NCI-H2081 (cell line): ENCODE measurements around the gene SNX33.
"Not testable (repeated sequence)": the region's sequence is repeated elsewhere in the genome, so short reads cannot be mapped to it uniquely, and the experiment has no call there.

Experiments
- DNase-seq, 2 experiments: peaks; one replicate each; lab custom pipeline; 2025; lab: John Stamatoyannopoulos, UW

Gene SNX33

DNA sequence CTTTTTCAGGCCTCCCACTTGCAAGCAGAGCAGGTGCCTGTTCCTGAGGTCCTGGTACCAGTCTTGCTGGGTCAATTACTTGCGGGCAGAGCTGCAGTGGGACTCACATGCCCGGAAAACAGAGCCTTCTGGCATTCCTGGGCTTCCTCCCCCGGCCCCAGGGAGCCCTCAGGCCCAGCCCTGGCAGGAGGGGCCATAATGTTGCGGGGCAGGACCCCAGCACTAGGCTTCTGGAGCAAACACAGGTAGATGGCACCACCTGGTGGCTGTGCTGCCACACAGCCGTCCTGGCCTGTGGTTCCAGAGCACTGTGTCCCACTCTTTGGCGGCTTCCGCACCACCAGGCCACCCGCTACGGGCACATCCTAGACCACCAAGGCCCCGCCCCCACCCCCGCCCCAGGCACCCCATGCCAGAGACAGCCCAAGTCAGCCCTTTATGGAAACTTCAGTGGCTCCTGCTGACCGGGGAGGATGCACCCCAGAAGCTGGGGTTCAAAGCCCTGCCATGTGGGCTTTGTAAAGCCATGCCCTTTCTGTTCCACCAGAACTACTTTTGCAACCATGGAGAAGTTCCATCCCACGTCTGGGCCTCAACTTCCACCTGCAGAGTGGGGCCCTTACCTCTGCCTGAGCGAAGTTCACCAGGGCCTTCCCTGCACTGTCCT lies 36.1 kb downstream of the SNX33 start:
- peak; percentile 52 to 58 for DNase-seq

DNA sequence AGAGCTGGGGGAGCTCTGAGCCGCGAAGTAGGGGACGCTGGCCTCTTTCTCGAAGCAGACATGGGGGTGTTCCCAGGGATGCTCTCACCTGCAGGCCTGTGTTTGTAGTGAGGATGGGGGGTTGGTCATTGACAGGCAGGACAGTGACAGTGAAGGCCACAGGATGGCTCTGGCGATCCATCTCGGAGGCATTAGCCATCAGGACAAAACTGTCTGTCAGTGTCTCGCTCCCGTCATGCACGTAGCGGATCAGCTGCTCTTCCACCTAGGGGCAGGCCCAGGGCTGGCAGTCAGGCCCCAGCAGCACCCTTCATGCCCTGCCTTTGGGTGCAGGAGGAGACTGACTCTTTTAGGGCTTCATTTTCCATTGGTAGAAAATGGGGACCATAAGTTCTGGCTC lies 36.9 kb downstream of the SNX33 start:
- DNase-seq = no peak

DNA sequence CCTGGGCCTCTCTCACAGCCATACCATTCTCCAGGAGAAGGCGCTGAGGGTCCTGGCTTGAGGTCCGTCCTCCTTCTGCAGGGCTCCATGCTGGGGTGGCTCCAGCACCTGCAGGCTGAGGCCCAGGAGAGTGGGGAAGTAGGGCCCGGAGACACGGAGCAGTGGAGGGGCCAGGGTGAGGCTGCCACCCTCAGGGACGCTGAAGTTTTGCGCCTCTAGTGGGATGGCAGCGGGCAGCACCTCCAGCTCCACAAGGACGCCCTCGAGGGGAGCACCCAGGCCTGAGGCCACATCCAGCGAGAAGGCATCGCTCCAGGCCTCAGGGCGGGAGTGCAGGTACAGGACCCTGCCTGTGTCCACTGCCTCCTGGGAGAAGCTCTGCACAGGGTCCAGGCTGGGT lies 37.5 kb downstream of the SNX33 start:
- no peak for DNase-seq

DNA sequence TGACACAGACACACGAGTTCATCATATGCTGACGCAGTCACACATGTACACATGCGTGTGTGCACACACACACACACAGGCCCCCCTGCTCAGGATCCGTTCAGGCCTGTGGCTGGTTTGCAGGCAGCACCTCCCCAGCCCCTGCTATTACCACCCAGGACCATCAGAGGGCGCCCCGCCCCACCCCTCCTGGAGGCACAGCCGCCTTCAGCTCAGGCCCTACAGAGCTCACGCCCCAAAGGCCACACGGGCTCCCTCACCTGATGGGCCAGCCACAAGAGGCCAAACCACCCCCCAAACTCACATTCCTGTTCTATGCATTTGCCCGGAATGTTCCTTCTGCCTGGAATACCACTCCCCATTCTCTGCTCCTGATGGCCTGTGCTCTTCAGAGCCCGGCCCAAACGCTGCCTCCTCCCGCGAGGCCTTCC lies 38.5 kb downstream of the SNX33 start:
- peak; percentile 43 to 58 for DNase-seq

DNA sequence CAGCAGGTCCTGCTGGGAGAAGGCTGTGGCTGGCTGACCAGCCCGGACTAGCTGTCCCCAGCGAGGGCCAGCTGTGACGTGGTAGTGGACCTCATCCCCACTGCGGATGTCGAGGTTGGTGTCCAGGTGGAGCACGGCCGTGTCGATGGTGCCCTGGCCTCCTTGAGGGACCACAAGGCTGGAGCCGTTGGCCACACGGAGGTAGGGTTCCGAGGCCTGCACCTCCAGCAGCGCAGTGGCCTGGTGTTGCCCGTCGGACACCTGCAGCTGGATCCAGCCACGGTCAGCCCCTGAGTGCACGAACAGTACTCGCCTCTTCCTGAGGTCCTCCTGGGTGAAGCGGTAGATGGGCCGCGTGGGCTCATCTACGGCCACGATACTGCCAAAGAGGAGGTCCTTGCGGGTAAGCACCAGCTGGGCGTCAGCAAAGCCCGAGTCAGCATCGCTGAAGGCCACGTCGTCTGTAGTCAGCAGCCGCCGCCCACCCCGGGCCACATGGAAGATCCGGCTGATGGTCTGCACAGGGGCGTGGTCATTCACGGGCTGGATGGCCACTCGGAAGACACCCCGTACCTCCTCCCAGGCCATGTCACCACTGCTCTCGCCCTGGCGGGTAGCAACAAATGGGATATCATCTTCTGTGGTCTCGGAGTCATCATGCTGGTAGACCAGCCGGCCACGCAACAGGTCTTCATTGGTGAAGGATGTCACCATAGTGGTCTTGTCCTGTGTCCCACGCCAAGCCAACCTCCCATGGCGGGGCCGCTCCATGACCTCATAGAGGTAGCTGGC lies 40.0 kb downstream of the SNX33 start:
- no peak for DNase-seq

DNA sequence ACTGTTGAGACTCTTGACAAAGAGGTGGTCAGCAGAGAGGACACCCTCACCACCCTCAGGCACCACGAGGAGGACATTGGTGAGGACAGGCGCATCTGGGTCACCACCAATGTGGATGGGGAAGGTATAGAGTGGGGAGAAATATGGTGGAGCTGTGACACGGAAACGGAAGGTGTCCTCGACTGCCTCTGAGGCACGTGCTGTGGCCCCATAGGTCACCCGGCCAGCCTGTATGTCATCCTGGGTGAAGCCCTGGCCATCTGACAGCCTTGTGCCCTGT lies 40.5 kb downstream of the SNX33 start:
- no peak for DNase-seq

DNA sequence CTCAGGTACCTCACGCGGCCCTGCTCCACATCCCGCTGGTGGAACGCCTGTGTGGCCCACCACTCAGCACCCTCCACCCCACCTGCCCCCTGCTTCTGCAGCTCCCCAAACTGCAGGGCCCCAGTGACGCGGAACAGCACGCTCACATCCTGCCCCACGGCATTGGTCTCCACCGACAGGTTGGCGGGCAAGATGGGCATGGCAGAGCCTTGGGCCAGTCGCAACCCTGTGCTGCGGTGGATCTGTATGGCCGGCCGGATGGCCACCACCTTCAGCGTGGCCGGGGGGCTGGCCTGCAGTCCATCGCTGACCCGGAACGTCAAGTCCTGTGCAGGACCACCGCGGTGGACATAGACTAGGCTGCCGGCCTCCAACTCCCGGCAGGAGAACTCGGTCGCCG lies 41.1 kb downstream of the SNX33 start:
- DNase-seq = no peak

DNA sequence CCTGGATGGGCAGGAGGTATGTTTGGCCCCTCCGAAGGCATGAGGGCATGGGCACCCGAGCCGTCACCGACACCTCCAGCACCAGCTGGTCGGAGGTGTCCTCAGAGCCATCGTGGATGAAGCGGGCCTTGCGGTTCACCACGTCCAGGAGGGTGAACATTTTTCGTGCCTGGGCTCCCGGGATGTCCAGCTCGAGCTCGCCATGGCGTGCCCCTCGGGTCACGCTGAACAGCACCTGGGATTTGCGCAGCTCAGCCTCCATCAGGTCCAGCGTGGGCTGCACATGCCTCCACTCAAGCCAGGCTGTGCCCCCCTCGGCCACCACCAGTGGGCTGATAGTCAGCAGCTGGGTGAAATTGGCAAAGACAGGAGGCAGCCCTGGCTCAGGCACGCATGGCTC lies 41.7 kb downstream of the SNX33 start:
- not testable (repeated sequence) for DNase-seq

DNA sequence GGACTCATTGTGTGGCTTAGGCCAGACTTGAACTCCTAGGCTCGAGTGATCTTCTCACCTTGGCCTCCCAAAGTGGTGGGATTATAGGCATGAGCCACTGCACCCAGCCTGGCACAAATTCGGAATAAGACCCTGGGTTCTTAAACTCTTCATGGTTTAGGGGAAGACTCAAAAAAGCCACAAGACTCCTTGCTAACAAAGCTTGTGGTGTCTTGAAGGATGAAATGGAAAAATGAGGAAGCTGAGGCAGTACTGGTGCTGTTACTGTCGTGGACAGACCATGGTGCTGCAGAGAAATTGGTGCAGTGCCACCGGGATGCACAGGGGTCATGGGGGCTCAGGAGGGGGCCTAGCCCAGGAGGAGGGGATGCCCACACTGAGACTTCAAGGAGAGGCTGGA lies 44.6 kb downstream of the SNX33 start:
- DNase-seq = not testable (repeated sequence)

DNA sequence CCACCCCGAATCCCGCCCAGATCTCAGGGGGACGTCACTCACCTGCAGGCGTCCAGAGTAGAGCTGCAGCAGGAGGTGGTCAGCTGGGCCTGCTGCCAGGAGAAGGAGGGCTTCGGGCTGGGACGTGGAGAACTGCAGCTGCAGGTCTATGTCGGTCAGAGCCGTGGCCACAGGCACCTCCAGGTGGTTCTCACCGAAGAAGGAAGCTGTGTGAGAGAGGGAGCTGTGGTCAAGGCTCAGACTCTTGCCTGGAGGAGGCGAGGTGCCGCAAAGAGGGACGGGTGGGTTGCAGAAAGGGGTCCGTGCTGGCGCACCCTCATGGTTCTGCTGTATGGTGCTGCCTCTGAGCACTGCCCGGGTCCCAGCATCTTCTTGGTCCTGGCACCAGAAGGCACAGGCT lies 45.3 kb downstream of the SNX33 start:
- DNase-seq = not testable (repeated sequence)

DNA sequence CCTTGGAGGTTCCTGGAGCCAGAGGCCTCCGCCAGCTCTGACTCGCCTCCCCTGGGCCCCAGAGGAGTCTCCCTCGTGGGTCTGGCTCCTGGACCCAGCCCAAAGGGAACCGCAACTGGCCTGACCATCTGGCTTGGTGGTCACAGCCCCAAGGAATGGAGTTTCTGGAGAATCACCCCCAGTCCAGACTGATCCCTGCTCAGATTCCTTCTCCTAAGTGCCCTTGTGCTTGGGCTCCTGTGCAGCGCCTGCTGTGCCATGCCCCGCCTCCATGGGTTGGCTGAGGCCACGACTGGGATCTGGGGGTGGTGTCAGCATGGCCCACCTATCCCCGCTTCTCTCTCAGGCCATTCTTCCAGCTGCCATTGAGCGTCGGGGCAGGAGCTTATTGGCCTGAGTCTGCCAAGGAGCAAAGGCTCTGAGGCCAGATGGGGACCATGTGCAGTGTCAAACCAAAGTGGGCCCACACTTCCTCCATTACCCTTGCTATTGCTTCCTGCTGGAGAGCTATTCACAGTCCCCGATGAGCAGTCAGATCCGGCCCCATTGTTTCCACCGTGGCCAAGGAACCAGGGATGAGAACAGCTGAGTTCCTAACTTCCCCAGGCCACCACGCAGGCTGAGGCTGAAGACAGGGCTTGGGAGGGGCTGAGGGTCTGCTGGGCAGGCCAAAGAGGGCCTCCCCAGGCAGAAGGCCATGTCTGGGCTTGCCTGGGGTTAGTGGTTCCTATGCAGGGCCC lies 46.0 kb downstream of the SNX33 start:
- no peak for DNase-seq

DNA sequence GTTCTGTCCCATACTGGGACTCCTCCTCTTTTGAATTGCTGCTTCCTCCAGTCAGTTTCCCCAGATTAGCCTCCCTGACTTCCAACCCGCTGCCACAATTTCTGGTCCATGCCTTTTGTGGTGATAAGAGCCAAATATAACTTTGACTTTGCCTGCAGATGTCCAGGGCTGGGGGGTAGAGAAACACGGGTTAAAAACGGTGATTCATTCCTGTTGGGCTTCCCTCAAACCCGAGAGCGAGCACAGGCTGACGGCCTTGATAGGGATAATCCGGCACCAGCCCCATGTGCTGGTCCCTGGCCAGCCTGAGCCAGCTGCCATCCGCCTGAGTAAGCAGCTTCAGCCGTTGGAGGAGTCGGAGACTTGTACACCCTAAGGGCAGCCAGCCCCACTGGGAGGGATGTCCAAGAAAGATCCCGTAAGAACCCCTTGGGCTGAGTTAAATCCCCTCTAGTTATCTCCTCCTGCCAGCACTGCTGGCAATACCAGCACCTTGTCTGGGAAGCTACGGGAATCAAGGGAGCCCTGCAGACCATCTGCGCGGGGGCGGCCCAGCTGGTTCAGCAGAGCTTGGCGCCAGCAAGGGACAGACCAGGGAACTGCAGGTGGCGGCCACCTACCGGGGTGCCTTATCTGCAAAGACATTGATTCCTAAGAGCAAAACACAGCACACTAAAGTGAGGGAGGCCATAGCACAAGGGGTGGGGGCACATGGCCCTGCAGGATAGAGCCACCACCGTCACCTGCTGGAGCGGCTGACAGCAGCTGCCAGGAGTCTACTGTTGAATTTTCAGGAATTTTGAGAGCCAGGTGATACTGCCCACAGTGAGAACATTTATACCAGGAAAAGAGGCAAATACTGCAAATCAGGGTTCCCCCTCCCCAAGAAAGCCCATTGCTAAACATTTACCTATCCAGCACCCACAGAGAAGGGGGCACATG lies 46.8 kb downstream of the SNX33 start:
- peak; percentile 50 to 82 for DNase-seq

DNA sequence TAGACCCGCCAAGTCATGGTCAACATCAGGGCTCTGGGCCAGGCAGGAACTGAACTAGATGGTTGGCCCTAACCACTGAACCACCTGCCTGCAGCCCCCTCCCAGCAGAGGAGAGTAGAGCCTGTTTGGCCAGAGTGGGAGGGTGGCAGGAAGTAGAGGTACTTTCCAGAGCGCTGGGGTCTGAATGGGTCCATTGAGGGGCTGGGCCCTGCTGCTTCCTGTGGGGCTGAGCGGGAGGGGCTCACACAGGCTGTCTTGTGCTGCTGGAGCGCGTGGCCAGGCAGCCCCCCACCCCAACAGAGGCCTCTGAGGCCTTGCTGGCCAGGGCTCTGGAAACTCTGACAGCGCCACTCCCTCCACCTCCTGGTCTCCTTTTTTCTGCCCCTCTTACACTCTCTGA lies 47.5 kb downstream of the SNX33 start:
- peak; percentile 10 to 54 for DNase-seq

DNA sequence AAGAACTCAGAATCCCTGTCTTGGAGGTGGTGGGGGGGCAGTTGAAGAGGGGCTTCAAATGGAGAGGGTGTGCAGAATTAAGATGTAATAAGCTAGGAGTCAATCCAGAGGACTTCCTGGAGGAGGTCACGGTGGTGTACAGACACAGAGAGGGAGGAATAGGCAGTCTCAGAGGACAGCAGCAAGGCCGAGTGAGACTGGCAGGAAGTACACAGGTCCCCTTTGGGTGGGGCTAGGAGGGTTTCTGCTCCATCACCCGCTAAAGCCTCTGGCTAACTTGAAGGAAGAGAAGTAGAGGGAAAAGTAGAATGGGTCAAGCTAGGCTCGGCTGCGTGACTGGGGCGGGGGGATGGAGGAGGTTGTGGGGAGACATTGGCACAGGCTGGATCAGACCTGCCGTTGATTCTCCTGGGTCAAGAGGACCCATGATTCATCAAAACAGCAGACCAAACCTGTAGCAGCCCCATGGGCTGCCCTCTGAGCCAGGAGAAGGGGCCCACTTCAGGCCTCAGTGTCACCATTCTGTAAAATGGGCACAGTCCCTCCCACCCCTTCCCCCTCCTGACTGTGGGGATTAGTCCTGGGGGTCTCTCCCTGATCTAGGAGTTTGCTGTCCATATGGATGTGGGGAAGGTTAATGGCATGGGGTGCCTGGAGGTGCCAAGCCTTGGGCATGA lies 48.1 kb downstream of the SNX33 start:
- no peak for DNase-seq

DNA sequence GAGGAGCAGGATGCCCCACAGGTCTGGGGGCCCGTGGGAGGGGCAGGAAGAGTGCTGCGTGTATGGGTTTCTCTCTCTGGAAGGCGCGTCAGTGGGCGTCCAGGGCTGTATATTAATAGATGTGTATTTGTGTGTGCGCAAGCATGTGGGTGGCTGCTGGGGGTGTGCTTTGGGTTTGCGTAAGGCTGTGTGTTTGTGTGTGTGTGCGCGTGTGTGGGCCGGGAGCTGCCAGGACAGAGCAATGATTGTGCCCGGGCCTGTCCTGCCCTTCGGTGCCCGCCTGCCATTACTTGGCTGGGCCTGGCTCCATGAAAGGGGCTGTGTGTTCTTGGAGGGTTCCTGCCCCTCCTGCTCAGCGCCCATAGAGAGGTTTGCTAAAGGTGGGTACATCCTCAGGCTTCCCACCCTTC lies 48.6 kb downstream of the SNX33 start:
- DNase-seq = no peak

DNA sequence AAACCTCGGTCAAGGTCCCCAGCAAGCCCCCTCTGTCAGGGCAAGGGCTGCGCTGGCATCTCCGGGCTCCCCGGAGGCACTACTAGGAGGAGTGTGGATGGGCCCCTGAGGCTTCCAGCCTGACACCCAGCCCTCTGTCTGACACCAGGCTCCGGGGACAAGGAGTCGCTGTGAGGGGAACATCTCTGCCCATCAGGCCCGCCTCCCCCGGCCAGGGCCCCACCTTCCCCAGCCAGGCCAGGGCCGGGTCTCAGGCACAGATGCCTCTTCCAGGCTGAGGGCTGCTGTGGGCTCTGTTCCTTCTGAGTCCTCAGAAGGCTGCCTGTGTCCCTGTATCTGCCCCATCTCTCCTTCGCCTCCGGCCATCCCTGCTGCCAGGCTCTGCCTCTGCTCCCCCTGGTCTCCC lies 49.1 kb downstream of the SNX33 start:
- no peak for DNase-seq

DNA sequence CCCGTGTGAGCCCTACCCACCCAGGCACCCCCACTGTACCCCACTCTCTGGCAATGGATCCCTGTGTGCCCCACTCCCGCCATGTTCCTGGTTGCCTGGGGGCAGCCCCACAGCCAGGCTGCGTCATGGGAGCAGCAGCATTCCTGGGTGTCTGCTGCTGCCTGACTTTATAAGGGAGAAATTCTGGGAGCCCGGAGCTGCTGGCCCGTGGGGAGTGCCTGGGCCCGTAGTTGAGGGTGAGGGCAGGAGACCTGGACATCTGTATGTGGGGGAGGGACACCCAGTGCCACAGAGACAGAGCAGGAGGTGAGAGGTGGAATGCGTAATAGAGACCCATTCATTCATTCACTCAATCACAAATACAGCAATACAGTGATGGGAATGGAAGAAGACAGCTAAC lies 49.8 kb downstream of the SNX33 start:
- no peak for DNase-seq

DNA sequence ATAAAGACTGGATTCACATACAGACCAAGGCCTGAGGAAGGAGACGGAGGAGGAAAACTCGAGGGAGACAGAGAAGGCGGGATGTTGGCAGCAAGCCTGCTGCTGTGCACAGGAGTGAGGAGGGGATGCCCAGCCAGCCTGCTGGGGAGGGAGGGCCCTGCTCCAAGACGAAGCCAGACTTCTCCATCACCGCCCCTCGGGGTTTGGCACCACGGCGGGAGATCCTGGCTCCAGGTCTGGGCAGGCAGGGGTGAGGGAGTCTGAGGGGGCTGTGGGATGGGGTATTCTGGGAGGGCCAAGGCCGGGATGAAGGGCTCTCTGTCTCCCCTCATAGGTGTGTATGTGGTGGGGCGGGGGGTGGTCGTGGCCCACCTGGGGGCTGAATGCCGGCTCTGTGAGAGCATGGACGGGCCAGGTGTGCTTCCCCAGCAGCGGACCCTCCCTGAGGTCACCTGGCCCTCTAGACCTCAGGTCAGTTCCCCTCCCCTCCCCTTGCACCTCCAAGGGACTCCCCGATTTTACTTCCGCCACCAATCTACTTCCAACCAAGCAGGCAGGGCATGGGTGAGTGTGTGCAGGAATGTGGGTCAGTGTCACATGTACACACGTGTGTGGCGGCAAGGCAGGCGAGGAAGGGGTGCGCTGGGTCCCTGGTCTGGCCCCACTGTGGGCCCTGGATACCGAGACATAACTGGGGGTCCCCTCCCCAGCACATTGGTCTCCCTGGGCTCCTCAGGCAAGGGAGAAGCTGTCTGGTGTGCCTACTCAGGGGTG lies 50.4 kb downstream of the SNX33 start:
- not testable (repeated sequence) for DNase-seq

DNA sequence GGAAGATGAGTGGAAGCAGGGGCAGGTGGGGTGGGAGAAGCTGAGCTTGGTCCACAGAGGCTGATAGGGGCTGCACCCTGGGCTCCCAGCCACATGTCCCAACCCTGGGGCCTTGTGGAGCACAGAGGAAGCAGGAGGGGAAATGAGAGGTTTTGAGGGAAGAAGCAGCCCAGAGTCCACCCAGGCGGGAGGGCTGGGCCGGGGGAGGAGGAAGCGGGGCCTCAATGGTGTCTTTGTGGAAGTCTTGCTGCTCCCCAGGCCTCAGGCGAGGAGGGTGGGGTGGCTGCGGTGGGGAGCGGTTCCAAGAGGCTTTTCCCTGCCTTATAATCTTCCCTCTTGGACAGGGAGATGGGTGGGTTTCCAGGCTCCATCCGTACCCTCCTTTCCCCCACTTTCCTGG lies 51.8 kb downstream of the SNX33 start:
- DNase-seq = not testable (repeated sequence)
